ENCODE results near the gene DNAJC4.

DNA sequence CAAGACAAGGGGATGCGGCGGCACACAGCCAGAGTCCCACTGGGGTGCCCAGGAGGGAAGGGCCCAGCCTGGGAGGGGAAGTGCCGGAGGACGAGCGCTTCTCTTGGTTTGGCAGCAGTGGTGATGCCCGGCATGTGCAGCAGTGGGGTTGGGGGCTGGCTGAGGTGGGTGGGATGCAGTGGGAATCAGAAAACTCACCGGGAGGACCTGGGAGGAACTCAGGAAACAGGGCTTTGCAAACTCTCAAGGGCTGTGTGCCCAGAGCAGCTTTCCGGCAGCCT is 20.8 kb upstream of the DNAJC4 start:
- TF ChIP-seq, protein P1, sequence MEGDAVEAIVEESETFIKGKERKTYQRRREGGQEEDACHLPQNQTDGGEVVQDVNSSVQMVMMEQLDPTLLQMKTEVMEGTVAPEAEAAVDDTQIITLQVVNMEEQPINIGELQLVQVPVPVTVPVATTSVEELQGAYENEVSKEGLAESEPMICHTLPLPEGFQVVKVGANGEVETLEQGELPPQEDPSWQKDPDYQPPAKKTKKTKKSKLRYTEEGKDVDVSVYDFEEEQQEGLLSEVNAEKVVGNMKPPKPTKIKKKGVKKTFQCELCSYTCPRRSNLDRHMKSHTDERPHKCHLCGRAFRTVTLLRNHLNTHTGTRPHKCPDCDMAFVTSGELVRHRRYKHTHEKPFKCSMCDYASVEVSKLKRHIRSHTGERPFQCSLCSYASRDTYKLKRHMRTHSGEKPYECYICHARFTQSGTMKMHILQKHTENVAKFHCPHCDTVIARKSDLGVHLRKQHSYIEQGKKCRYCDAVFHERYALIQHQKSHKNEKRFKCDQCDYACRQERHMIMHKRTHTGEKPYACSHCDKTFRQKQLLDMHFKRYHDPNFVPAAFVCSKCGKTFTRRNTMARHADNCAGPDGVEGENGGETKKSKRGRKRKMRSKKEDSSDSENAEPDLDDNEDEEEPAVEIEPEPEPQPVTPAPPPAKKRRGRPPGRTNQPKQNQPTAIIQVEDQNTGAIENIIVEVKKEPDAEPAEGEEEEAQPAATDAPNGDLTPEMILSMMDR (conservative IDR thresholded peaks at IDR 0.05), result no peak
- TF ChIP-seq EZH2 (IDR thresholded peaks at IDR 0.05; ENCODE audit: low read depth), result no peak

All from PC-9 (cell line).